Sigmoid colon (tissue), 7 donors: Measurements from ENCODE around the gene MAP2K3. TPM values are rescaled to one million over a fixed set of nuclear protein-coding genes. Genes with fewer than 3 reads are reported as not detected.

ENCODE experiments used
- DNase-seq: peaks from one replicate; pipeline ENCODE4 v3.0.0-alpha.2; 2019
- H3K27ac ChIP-seq, 4 donors: fragments of 200-600 bp; sonication (generic); one replicate each; pipeline ENCODE4 v1.5.1; 2016 to 2019; ENCODE audit warnings: mild to moderate bottlenecking in 1 of 4
- H3K27me3 ChIP-seq, 3 donors: fragments of 200-600 bp; sonication (generic); one replicate each; pipeline ENCODE4 v1.5.1; 2019; ENCODE audit warnings: mild to moderate bottlenecking in 1 of 3
- H3K36me3 ChIP-seq, 4 donors: fragments of 200-600 bp; sonication (generic); one replicate each; pipeline ENCODE4 v1.5.1; 2016 to 2019
- H3K4me1 ChIP-seq, 4 donors: fragments of 200-600 bp; sonication (generic); one replicate each; pipeline ENCODE4 v1.5.1; 2017 to 2019
- H3K4me3 ChIP-seq, 4 donors: fragments of 200-600 bp; sonication (generic); one replicate each; pipeline ENCODE4 v1.5.1; 2017 to 2019; ENCODE audit warnings: mild to moderate bottlenecking in 2 of 4, moderate library complexity in 1 of 4
- H3K9me3 ChIP-seq, 4 donors: fragments of 200-600 bp in 3 of 4; sonication (generic) in 3 of 4; one replicate each; pipeline versions ENCODE4 v1.5.1 to v1.6.1; 2013 to 2019
- EP300 ChIP-seq, 4 donors: sonication (generic); formaldehyde crosslinking; IDR thresholded peaks; one replicate each; pipeline ENCODE4 v1.6.1; 2017; ENCODE audit warnings: antibody characterized with exemption in 4 of 4
- POLR2A ChIP-seq, 2 donors: fragments of 450-650 bp; IDR thresholded peaks; one replicate each; pipeline ENCODE4 v1.6.1; 2016; ENCODE audit warnings: antibody characterized with exemption in 2 of 2, mild to moderate bottlenecking in 2 of 2, moderate library complexity in 2 of 2
- POLR2AphosphoS5 ChIP-seq, 4 donors: sonication (generic); formaldehyde crosslinking; IDR thresholded peaks; one replicate each; pipeline ENCODE4 v1.6.1; 2017; ENCODE audit warnings: antibody characterized with exemption in 4 of 4
- WGBS, 2 donors: extraction: QIAGEN DNeasy Blood & Tissue Kit; methylation state at CpG; one replicate each; pipeline ENCODE4 v1.1.7; 2013; 5-methylcytosine and 5-hydroxymethylcytosine counted together
- intact Hi-C: fragments of 100-400 bp; cut with DNase I; formaldehyde crosslinking; loops from one replicate; pipeline ENCODE4 v1.15.1; 2023
- polyA plus RNA-seq, 3 donors: library from polyadenylated mRNA; stranded (reverse); fragments of 200-250 nt; gene quantifications; one replicate each; pipeline ENCODE4 v1.2.3, GENCODE V29; 2013
- total RNA-seq, 4 donors: library from RNA; depleted of rRNA; stranded (reverse); fragments of >200 nt; gene quantifications; one replicate each; pipeline ENCODE4 v1.1.0, GENCODE V29; 2016
- TF ChIP-seq, protein P1 (sequence below), 4 experiments: fragments of 450-650 bp in 3 of 4; fragments of 200-600 bp in 1 of 4; IDR thresholded peaks; one replicate each; pipeline ENCODE4 v1.5.1; 2016 to 2019; ENCODE audit warnings: antibody characterized with exemption in 4 of 4, mild to moderate bottlenecking in 3 of 4, moderate library complexity in 2 of 4
- donor health status: healthy with polysubstance abuse.
- donor health status: Bipolar disorder and iron deficiency.
- donor health status: healthy.

The MAP2K3 gene
- total and polyA plus RNA-seq, 7 donors: 9.5 to 59.1 (median 23.3) TPM

DNA sequence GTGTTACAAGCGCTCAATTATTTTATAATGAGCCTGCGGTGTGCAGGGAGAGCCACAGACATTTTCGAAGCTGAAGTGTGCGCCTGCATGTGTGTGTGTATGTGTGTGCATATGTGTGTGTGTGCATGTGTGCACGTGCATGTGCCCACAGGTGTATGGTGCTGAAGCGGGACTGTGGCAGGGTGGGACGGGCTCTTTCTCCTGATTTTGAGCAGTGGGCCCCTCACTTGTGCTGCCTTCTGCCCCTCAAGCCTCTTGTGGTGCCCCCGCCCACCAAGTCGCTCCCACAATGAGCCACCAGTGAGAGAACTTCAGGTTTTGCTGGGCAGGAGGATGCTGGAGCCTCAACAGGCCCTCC lies 75.0 kb downstream of the MAP2K3 start:
- Histone ChIP-seq H3K27me3 (no peaks in the 10 kb centered on the region), H3K36me3 (no peaks in the 10 kb centered on the region), H3K4me1 (no peaks in the 10 kb centered on the region), H3K9me3 (no peaks in the 10 kb centered on the region), H3K4me3 (no peak overlapping the region), H3K27ac (no peak overlapping the region)
- no peak for DNase-seq
- intact Hi-C loops: no loop called here
- WGBS, 2 donors: 72 to 85% methylated on average over 9 of the region's 9 CpGs
- no peak for TF ChIP-seq POLR2A (IDR thresholded peaks at IDR 0.05)
- TF ChIP-seq, protein P1, sequence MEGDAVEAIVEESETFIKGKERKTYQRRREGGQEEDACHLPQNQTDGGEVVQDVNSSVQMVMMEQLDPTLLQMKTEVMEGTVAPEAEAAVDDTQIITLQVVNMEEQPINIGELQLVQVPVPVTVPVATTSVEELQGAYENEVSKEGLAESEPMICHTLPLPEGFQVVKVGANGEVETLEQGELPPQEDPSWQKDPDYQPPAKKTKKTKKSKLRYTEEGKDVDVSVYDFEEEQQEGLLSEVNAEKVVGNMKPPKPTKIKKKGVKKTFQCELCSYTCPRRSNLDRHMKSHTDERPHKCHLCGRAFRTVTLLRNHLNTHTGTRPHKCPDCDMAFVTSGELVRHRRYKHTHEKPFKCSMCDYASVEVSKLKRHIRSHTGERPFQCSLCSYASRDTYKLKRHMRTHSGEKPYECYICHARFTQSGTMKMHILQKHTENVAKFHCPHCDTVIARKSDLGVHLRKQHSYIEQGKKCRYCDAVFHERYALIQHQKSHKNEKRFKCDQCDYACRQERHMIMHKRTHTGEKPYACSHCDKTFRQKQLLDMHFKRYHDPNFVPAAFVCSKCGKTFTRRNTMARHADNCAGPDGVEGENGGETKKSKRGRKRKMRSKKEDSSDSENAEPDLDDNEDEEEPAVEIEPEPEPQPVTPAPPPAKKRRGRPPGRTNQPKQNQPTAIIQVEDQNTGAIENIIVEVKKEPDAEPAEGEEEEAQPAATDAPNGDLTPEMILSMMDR (IDR thresholded peaks at IDR 0.05): no peak
- TF ChIP-seq POLR2AphosphoS5 (IDR thresholded peaks at IDR 0.05): no peak
- TF ChIP-seq EP300 (IDR thresholded peaks at IDR 0.05): no peak

DNA sequence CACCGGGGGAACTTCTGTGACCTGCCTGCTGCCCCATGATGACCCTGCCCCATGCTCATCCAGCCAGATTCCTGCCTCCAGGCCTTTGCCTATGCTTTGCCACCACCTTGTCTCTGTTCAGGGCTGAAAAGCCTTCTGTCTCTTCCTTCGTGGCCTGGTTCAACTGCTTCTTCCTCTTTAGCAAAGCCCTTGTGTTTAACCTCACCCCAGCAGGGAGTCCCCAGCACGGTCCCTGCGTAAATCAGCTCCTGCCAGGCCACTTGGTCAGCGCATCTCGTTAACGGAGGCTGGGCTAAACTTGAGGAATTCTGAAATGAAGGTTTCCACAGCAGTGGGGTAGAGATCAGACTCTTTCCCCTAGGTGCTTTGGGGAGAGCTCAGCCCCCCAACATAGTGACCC lies 75.5 kb downstream of the MAP2K3 start:
- Histone ChIP-seq H3K4me1 (no peaks in the 10 kb centered on the region), H3K27me3 (no peaks in the 10 kb centered on the region), H3K4me3 (no peak overlapping the region), H3K9me3 (no peaks in the 10 kb centered on the region), H3K36me3 (no peaks in the 10 kb centered on the region), H3K27ac (no peak overlapping the region)
- WGBS, 2 donors: 66 to 77% methylated on average over 7 of the region's 7 CpGs
- no peak for DNase-seq
- intact Hi-C loops: no loop called here
- TF ChIP-seq POLR2AphosphoS5 (IDR thresholded peaks at IDR 0.05): no peak
- TF ChIP-seq, protein P1 (IDR thresholded peaks at IDR 0.05): no peak
- TF ChIP-seq POLR2A (IDR thresholded peaks at IDR 0.05): no peak
- no peak for TF ChIP-seq EP300 (IDR thresholded peaks at IDR 0.05)

DNA sequence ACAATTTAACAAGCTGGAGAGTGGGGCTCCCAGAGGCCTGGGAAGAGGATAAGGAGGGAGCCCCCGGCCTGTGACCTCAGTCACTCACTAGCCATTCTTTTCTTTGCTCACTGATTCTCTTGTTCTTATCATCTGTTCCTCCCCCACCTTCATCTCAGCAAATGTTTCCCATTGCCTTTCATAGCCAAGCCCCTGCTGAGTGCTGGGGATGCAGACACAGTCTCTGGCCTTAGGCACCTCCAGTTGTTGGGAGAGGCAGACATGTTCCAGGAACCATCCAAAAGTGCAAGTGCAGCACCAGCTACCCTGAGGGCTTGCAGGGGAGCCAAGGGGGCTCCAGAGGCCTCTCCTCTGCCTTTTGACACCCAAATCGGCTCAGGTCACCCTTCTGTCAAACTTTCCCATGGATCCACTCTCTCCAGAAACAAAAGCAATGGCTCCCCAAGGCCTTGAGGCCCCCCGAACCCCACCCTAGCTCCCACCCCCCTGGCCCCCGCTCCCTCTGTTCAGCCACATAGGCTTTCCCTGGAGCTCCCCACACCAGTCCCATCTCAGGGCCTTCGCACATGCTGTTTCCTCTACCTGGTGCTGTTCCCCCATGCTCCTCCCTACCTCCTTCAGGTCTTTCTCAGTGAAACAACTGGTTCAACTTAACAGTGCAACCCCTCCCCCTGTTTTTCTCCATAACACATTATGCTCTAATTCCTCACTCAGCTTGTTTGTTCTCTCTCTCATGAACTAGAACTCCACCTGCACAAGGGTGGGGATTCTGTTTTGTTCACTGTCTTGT lies 76.7 kb downstream of the MAP2K3 start:
- Histone ChIP-seq H3K4me3 (no peak overlapping the region), H3K4me1 (no peaks in the 10 kb centered on the region), H3K36me3 (no peaks in the 10 kb centered on the region), H3K9me3 (no peaks in the 10 kb centered on the region), H3K27me3 (no peaks in the 10 kb centered on the region), H3K27ac (no peak overlapping the region)
- 69 to 77% methylated on average over 5 of the region's 5 CpGs for WGBS, 2 donors
- no peak for DNase-seq
- intact Hi-C loops: no loop called here
- no peak for TF ChIP-seq EP300 (IDR thresholded peaks at IDR 0.05)

DNA sequence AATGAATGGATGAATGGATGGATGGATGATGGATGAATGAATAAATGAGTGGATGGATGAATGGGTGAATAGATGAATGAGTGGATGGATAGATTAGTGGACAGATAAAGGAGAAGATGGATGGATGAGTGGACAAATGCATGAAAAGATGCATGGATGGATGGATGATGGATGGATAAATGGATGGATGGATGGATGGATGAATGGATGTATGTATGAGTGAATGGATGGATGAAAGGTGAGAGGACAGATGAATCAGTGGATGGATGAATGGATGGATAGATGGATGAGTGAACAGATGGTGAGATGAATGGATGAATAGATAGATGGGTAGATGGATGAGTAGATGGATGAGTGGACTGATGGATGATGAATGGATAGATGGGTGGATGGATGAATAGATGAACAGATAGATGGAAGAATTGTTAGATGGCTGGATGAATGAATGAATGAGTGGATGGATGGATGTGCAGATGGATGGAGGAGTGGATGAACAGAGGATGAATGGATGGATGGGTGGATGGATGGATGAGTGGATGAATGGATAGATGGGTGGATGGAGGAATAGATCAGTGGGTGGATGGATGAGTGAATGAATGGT lies 77.9 kb downstream of the MAP2K3 start:
- no peaks in the 10 kb centered on the region for H3K27me3 ChIP-seq
- H3K36me3 ChIP-seq: no peaks in the 10 kb centered on the region
- no peaks in the 10 kb centered on the region for H3K4me1 ChIP-seq
- DNase-seq: no peak
- no peak overlapping the region for H3K4me3 ChIP-seq
- intact Hi-C loops: no loop called here
- H3K9me3 ChIP-seq: no peaks in the 10 kb centered on the region
- H3K27ac ChIP-seq: no peak overlapping the region
- no peak for TF ChIP-seq POLR2AphosphoS5 (IDR thresholded peaks at IDR 0.05)
- no peak for TF ChIP-seq POLR2A (IDR thresholded peaks at IDR 0.05)
- TF ChIP-seq, protein P1 (IDR thresholded peaks at IDR 0.05): no peak
- no peak for TF ChIP-seq EP300 (IDR thresholded peaks at IDR 0.05)

DNA sequence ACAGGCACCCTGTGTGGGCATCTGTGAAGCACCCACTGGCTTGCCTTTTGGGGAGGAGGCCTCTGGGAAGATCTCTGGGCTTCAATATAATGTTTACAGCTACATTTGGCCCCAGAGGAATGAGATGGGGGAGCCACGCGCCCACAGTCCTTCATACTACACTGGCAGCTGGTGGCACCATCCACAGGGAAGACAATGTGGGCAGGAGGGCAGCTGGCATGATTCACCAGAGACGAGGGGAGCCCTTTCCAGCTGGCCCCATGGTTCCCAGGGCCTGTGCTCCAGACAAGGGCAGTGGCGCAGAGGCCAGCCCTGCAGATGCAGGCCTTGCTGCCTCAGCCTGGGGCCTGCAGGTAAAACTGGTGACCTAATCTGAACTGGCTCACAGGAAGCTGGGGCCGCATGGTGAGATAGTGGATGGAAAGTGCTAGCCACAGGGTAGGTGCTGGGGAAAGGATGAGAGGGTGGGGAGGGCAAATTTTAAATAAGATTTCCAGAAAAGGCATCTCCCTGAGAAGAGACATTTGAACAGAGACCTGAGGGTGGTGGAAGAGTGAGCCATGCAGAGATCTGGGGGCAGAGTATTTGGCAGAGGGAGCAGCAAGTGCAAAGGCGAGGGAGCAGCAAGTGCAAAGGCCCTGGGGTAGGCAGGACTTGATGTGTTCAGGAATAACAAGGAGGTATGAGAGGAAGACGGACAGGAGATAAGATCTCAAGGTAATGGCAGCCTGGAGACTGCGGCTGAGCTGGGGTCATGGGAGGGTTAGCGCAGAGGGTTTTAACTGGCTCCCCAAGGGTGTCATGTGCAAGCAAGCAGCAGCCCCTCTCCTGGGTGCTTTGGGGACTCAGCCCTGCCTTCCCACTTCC lies 79.5 kb downstream of the MAP2K3 start:
- no peaks in the 10 kb centered on the region for H3K27me3 ChIP-seq
- no peaks in the 10 kb centered on the region for H3K36me3 ChIP-seq
- no peaks in the 10 kb centered on the region for H3K4me1 ChIP-seq
- no peak overlapping the region for H3K27ac ChIP-seq
- DNase-seq: no peak
- intact Hi-C loops: no loop called here
- no peak overlapping the region for H3K4me3 ChIP-seq
- WGBS, 2 donors: 89 to 90% methylated on average over 9 of the region's 9 CpGs
- TF ChIP-seq POLR2A (IDR thresholded peaks at IDR 0.05) (no peak), EP300 (IDR thresholded peaks at IDR 0.05) (no peak), POLR2AphosphoS5 (IDR thresholded peaks at IDR 0.05) (no peak)
- TF ChIP-seq, protein P1 (IDR thresholded peaks at IDR 0.05): no peak
- no peaks in the 10 kb centered on the region for H3K9me3 ChIP-seq
